HG03460 (cell line): Measurements from ENCODE around the gene BSPRY.
"Not testable (repeated sequence)": the region's sequence is repeated elsewhere in the genome, so short reads cannot be mapped to it uniquely, and the experiment has no call there.

Source experiments
- ATAC-seq: cut with Tn5 transposase; IDR thresholded peaks from one replicate; pipeline ENCODE4 v1.9.1; 2021; ENCODE audit not compliant: unreplicated experiment

BSPRY gene

DNA sequence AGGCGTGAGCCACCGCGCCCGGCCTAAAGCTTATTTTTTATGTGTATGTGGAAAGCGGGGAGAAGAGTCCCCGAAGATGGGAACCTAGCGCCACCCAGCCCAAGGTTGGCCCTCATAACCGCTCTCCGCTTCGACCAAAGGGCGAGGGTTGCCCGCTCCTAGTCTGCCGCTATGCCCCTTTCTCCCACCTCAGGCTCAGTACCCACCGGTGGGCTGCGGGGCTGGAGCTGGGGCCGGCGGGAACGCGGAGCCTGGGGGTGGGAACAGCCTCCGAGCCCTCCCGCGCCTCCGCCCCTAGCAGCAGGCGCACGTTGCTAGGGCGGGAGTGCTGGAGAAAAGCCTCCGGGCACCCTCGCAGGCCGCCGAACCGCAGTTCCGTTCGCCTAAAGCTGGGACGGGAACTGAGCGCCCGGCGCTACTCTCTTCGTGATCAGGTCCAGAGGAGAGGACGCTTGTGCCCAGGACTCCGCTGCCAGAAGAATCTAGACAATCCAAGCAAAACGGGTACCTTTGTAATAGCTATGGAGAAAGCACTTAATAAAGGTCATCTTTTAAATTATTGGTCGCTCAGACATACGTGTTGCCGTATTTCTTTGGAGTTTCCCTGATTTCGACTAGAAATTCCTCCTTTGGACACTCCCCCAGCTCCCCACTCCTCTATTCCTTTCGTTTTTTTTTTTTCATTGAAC is 9.2 kb upstream of the BSPRY start, which contains the start of gene WDR31:
Gene WDR31 (minus strand): TSS at position 265 of the 689 bp plus-strand sequence. CDS start 8,253 bp downstream, outside the sequence.
- ATAC-seq, result peak; percentile 98

DNA sequence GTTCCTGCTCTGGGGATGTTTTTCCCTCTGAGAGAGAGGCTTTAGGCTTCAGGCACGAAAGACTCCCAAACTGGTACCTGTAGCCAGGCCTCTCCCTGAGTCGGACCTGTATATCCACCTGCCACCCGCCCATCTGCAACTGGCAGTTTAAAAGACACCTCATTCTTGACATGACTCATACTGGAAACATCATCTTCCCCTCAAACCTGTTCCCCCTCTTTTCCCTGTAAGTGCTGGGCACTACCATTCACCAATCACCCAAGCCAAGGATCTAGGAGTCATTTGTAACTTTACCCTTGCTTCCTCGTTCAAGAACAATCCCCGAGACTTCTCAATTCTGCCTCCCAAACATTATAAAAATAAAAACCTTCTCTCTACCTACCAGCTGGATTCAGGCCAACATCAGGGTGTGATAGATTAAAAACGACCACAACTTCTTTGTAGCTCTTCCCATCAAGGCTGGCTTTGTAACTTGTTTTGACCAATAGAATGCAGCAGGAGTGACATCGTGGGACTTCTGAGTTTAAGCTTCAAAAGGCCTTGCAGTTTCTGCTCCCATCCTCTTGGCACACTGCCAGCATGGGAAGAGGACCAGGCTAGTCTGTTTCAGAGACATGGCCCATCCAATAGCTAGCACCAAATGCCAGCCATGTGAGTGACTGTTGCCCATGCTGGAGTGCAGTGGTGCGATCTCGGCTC is 7.5 kb upstream of the BSPRY start:
- no peak for ATAC-seq

DNA sequence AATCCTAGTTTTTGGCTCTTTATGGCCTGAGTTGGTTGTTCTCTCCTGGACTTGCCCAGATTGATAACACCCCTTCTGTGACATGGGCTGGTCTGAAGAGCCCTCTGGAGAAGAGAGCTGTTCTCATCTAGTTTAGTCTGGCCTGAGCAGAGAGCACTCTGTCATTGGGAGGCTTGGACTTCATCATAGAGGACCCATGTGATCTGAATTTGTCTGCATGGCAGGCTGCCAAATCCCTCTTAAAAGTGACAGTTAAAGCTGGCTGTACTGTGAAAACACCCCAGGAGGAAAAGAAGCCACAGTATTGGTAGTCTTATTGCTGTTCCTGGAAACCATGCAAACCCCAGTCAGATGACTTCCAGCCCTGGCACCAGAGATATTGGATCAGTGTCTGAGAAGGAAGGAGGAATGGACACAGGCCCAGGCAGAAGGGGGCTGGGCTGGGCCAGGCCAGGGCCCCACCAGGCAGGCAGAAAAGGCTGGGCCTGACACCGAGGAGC is 5.6 kb upstream of the BSPRY start:
- ATAC-seq, result no peak

DNA sequence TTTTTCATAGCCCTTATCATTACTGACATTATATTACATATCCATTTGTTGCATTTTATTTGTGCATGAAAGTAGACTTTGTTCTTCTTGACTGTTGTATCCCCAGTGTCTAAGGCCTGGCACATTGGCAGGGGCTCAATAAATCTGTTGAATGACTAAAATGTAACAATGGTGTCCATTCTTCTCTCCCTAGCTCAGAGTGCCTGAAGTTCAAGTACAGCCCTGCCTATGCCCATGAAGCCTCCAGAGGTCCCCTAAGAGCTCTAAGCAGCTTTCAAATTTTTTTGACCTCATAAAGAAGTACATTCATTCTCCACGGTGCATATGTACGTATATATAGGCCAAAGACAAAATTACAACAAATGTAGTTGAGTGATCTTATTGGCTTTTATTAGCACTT is 4.2 kb upstream of the BSPRY start:
- ATAC-seq, result no peak

DNA sequence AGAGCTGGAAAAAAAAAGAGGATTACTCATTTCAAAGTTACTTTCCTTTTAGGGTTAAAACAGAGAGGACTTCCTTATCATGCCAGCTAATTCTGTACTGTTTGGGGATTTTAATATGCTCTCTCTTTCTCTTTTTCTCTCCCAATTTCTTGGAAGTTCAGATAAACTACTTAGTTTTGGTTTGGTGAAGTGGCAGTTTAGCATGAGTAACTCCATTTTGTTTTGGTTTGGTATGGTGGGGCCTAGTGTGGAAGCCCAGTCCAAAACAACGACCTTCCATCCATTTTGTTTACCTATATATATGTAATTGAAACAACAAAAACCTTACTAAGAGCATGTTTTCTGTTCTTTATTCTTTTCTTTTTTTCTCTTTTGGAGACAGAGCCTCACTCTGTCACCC is 3.7 kb upstream of the BSPRY start:
- ATAC-seq, result no peak

DNA sequence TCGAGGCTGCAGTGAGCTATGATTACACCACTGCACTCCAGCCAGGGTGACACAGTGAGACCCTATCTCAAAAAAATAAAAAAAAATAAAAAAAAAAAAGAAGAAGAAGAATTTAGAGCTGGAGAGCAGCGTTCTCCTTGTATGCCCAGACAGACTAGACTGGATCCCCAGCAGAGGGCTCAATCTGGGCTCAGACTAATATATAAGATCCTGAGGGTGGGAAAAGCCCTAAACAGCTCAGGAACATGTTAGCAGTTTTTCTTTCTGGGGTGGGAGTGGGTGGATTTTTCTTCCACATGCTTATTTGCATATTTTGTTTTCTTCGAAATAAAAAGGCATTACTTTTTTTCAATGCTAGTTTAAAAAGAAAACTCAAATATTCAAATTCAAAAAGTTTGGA is 904 bp upstream of the BSPRY start:
- no peak for ATAC-seq

DNA sequence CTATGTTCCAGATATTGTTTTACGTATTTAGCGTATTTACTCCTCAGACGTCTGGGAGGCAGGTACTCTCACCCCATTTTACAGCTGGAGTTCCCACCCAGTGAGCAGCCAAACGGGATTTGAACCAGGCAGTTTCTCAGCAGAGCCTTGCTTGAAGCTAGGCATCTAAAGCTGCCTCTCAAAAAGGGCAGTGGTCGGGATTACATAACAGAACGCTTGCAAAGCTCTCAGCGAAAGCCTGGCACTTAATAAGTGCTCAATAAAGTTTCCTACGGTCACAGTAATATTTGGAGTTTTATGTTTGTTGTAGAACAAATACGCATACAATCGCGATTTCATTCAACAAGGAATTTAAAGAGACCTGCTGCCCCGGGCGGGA is 286 bp upstream of the BSPRY start:
- ATAC-seq, result no peak

DNA sequence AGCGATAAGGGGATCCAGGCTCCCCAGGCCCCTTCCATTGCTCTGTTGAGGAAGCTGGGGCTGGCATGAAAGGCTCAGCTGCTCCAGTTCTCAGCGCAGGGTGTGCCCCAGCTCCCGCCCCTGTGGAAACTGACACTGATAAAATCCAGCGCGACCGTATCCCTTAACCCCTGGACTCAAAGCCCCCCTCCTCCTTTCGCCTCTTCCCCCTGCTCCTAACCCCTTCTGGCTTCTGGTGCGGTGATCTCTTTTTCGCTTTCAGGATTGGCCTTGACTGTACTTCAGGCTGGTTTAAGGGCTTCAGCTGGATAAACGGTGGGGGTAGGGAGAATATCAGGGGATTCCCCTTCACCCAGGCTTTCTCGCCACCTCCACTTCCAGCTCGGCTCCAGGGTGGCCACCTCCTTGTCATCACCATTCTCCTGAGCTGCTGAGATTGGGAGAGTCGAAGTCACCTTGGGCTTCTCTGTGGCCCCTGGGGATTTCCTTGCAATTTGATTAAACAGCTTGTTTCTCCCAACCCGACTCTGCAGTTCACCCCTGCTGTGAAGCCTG is 843 bp downstream of the BSPRY start:
- peak; percentile 29 for ATAC-seq

DNA sequence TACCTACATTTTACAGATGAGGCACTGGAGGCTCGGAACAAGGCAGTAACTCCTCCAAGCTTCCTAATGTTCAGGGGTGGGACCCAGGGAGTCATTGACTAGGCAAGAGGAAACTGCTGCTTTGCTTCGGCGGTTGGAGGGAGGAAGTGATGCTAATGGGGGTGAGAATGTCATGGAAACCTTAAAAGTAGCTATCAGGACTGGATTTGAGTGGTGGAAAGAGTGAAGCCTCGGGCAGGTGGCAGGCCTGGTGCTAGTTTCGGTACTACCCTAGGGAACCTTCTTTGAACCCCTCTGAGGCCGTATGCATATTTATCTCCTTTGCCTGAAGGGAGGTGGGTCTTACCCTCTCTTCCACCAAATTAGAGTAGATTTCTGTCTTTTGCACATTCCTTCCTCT is 1.6 kb downstream of the BSPRY start:
- ATAC-seq, result peak; percentile 40

DNA sequence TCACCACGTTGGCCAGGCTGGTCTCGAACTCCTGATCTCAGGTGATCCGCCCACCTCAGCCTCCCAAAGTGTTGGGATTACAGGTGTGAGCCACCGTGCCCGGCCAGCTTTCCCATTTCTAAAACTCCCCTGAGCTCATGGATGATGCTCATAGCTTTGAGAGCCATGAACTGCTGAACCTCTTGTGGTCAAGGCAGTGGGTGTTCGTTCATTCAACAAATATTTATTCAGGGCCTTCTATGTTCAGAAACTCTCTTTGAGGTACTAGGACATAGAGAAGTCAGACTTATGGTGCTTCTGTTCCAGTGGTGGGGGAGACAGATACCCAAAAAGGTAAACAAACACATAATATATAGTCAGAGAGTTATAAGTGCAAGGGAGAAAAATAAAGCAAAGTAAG is 2.7 kb downstream of the BSPRY start:
- no peak for ATAC-seq

DNA sequence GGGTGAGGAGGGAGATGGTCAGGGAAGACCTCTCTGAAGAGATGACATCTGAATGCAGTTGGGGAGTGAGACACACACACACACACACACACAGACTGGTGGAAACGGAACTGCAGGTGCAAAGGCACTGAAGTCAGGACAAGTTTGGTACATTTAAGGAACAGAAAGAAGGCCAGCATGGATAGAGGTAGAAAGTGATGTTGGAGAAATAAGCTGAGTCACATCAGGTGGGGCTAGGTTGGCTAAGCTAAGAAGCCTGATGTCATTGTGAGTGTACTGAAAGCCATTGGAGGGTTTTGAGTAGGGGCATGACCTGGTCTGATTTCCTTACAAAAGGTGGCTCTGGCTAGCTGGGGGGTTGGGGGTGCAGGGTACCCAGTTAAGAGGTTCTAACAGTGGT is 3.1 kb downstream of the BSPRY start:
- ATAC-seq, result no peak

DNA sequence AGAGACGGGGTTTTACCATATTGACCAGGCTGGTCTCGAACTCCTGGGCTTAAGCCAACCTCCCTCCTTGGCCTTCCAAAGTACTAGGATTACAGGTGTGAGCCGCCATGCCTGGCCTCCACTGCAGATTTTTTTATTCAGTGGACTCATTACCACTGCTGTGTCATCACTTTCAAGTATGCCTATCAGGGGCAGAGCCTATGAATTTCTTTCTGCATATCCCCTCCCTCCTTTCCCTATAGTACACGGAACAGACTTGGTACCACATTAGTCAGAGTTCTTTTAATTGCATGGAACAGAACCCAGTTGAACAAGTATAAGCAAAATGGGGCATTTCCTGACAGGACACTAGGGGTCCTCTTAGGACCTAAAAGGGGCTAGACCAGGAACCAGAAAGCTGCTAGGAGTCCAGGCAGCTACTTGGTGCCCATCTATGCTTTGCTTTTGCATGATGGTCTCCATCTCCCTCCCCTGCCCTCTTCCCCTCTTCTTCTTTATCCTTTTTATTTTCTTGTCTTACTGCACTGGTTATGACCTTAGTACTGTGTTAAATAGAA is 5.8 kb downstream of the BSPRY start:
- no peak for ATAC-seq

DNA sequence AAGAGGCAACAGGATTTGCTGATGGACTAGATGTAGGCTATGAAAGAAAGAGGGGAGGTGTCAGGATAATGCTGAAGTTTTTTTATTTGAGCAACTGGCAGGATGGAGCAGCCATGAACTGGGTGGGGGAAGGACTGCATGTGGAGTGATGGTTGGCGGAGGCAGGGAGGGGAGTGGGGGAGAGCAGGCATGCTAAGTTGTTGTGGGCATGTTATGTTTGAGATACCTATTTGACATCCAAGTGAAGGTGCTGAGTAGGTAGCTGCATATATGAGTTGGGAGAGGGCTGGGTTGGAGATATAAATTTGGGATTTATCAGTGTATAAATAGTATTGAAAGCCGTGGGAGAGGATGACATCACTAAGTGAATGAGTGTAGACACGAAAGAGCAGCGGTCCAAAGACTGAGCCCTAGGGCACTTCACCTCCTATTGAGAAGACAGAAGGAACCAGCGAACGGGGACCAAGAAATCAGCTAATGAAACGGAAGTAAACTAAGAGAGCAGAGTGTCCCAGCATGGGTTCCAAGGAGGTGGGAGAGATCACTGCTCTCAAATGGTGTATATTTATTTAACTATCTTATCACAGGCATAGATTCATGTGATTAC is 7.4 kb downstream of the BSPRY start:
- ATAC-seq, result no peak

DNA sequence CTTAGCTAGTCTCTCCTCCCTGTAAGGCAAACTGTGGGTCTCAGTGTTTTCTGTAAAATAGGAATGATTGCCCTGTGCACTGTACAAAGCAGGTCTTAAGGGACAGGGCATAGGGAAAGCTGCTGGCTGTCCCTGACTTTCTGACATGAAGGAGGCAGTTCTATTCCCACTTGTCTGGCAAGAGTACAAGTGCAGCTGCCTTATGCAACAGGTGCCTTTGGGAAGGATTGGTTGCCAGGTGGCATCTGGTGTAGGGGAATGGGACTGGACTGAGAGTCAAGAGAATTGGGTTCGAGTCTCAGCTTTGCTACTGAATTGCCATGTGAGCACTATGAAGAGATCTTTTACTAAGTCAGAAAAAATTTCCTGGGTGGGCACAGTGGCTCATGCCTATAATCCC is 10.0 kb downstream of the BSPRY start:
- no peak for ATAC-seq

DNA sequence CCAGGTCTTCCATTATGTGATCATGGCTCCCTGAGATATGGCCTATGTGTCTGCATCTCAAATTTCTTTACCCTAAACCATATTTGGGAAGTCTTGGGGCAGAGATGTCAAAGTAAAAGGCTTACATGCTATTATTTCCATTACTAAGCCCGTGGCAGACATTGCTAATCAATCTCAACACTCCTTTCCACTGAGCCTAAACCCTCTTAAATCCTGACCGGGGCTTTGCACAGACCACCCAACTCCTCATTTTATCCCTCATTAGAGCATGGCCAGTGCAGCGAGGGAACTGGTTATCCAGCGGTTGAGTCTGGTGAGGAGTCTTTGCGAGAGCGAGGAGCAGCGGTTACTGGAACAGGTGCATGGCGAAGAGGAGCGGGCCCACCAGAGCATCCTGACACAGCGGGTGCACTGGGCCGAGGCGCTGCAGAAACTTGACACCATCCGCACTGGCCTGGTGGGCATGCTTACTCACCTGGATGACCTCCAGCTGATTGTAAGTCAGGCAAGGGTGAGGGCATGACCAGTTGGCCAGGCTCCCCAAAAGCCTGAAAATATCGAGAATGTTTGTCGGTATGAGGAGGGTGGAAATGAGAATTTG is 11.0 kb downstream of the BSPRY start:
- no peak for ATAC-seq

DNA sequence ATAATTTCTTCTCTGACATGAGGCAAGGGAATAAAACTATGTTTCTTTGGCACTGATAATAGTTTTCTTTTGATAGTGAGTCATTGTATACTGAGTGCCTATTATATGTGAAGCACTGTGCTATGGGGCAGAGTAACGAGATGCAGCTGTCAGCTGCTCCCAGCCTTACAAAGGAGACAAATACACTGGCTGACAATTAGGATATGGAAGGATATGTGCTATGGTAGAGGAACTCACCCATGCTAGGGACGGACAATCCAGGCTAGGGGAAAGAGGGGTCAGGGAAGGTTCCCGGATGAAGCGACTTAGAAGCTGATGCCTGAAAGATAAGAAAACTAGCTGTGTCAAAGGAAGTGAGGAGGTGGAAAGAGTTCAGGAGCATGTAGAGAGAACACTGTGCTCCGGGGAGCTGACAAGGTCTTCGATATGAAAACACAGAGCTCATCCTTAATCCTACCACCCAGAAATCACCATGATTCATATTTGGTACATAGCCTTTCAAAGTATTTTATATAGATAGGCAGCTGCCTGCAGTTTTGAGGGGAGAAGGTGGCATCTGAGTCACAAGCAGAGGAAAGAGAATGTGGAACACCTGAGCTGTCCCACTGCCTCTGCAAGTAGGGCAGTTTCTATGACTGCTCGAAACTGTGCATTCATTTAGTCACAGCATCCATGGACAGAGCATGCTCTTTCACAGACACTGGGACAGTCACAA is 12.1 kb downstream of the BSPRY start:
- ATAC-seq, result no peak

DNA sequence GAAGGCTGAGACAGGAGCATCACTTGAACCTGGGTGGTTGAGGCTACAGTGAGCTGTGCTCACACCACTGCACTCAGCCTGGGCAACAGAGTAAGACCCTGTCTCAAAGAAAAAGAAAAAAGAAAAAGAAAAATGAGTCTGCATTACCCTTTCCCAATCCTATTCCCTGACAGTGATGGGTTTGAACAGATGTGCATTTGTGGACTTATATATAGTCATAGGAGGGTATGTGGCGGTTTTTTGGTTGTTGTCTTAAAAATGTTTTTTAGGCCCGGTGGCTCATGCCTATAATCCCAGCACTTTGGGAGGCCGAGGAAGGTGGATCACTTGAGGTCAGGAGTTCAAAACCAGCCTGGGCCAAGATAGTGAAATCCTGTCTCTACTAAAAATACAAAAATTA is 14.0 kb downstream of the BSPRY start:
- no peak for ATAC-seq

DNA sequence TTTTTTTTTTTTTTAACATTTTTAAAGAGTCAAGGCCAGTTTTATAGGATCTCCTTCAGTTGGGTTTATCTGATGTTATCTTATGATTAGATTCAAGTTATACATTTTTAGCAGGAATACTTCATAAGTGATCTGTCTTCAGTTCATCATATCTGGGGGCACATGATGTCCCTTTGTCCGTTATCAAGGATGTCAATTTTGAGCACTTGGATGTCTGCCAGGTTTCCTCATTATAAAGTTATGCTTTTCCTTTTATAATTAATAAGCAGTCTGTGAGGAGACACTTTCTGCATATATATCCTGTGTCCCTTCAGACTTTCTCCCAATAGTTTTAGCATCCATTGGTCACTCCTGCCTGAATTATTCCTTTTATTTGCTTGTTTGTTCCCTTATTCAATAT is 15.6 kb downstream of the BSPRY start:
- no peak for ATAC-seq

DNA sequence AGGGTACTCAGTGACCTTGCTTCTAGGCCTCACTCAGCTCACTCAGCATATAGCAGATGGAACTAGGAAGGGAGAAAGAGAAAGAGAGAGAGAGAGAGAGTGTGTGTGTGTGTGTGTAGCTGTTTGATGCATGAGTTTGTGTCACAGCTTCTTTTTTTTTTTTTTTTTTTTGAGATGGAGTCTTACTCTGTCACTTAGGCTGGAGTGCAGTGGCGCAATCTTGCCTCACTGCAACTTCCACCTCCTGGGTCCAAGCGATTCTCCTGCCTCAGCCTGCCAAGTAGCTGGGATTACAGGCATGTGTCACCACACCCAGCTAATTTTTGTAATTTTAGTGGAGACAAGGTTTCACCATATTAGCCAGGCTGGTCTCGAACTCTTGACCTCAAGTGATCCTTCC is 16.3 kb downstream of the BSPRY start:
- ATAC-seq, result not testable (repeated sequence)

DNA sequence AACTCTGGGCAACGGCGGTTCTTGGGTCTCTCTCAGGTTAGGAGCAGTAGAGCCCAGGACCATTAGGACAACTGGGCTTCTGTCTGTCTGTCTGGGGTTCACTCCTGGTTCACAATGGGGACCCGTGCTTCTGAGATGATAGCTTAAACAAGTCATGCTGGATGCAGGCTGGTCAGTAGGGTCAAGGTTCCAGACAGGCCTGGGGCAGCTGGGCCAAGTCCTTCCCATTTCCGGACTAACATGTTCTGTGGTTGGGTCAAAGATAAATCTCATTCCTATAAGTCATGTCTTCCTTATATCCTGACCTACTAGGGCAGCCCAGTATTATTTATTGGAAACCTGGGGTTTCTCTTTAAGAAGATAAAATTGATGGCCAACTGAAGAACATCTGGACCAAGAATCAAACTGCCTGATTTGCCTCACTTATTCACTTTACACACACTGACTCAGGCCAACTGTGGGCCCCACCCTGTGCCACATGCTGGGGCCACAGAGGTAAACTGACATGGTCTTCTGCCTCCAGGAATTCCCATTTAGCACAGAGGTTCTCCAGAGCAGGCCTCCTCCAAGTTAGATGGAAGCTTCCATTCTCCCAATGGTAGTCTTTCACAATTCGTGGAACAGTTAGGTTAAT is 19.1 kb downstream of the BSPRY start:
- ATAC-seq, result no peak
